KBM-7 (cell line): Measurements from ENCODE around the gene OR52E1.
"Not testable (repeated sequence)": the region's sequence is repeated elsewhere in the genome, so short reads cannot be mapped to it uniquely, and the experiment has no call there.

Experiments used
- DNase-seq: peaks from one replicate; pipeline ENCODE4 v3.0.0-alpha.2; 2015
- in situ Hi-C: fragments of 300-500 bp; cut with MboI; formaldehyde crosslinking; loops from 2 replicates; pipeline ENCODE4 v1.14.3; 2020; ENCODE audit warnings: low sequenced_read_pairs, low pct_unique_long_range_greater_than_20kb, mixed read lengths

Gene OR52E1

DNA sequence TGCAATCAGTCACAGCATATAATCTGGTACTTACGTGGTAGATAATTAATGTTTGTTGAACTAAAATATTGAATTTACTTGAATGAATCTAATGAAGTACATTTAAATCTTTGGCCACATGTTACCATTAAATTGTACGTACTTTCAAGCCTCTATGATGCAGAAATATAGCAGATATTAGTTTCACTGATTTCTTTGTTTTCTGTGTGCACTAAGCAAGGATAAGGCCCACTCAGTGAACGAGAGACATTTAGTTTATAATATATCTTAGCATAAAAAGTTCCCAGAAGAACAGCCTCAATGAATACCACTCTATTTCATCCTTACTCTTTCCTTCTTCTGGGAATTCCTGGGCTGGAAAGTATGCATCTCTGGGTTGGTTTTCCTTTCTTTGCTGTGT is at the start of gene OR52E1:
TSS of gene OR52E1 (plus strand) at position 301 of the 400 bp plus-strand sequence.
- in situ Hi-C loops = no loop called here
- no peak for DNase-seq

DNA sequence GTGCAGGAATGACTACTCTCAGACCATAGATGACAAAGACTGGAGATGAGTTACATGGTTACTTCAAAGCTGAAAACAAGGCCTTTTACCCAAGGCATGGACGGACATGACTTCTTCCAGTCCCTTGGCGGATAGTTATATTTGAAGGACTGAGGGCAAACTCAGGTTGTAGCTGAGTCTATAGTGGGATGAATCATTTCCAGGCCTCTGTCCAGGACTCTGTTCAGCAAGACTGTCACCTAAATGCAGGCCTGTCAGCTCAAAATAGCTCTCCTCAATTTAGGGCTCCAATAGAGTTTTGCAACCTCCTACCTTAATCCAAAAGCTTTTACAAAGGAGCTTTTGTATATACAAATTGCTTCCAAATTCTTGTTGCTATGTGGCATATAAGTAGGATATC is 47.4 kb upstream of the OR52E1 start:
- in situ Hi-C loops = loop anchor here (25.0 kb wide), 2 partner anchors 385 to 835 kb away; partner anchors contain the start of genes OR51D1 and OR51E1
- DNase-seq = no peak

DNA sequence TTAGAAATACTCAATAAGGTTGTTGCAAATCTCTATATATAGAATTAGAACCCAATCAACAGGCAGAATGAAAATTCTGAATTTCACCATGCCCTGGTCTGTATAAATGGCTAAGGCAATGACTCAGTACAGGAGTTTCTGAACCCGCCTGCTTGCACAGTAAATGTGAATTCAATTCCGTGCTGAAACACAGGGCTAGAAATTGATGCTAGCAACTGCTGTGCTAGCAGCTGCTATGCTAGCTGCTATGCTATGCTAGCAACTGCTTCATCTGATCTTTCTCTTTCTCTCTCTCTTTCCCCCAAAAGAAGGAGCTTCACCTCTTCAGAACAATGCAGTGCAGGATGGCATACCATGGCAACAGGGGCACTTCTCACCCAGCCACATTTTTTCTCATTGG is 32.7 kb upstream of the OR52E1 start:
- DNase-seq = no peak
- in situ Hi-C loops = no loop called here

DNA sequence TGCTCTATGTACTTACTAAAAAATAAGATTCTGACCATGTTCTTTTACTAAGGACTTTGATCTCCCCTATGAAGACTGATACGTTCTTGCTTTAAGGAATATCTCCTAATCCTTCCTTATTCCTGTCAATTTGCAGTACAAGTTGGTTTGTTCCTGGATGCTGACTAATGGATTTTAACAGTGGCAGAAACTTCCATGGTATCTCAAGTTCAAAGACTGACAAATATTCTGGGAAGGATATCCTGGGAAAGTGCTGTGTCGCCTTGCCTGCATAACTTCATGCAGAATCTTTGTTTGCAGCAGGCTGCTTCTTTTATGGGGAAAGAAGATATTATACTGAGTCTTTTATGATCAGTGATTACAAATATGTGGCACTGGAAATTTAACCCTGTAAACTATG is 31.4 kb upstream of the OR52E1 start:
- DNase-seq = no peak
- in situ Hi-C loops = no loop called here

DNA sequence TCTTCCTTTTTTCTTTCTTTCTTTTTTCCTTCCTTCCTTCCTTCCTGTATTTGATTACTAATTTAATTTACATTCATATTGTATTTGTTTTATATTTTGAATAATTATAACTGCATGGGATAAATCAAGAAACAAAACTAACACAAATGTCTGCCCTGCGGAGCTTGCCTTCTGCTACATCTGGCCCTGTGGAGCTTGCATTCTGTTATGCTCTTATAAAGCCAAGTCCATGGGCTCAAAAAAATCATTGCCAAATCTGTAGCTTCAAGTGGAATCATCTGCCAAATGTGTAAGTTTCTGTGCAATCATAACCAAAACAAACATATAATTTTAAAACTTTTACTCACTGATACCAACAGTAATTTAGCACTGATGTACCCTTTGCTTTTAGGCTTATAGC is 31.0 kb upstream of the OR52E1 start:
- no peak for DNase-seq
- in situ Hi-C loops = no loop called here

DNA sequence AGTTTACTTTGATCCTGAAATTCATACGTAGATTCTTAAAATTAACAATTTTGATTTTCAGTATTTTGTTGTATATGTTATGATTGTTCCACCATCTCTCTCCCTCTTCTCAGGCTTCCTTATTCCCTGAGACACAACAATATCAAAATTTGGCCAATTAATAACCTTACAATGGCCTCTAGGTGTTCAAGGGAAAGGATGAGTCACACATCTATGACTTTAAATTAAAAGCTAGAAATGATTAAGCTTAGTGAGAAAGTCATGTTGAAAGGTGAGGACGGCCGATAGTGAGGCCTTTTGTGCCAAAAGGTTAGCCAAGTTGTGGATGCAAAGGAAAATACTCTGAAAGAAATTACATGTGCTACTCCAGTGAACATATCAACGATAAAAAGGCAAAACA is 28.5 kb upstream of the OR52E1 start:
- in situ Hi-C loops = no loop called here

DNA sequence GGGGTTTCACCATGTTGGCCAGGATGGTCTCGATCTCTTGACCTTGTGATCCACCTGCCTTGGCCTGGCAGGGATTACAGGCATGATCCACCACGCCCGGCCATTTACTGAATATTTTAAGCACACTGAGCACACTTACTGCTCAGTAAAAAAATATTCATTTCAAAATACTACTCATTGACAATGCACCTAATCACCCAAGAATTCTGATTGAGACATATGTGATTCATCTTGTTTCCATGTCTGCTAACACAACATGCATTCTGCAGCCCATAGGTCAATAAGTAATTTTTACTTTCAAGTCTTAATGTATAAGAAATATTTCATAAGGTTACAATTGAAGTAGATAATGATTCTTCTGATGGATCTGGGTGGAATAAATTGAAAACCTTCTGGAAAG is 27.3 kb upstream of the OR52E1 start:
- DNase-seq = no peak
- in situ Hi-C loops = no loop called here

More for the DNA sequence above, 28.5 kb upstream of the OR52E1 start:
- DNase-seq = no peak

DNA sequence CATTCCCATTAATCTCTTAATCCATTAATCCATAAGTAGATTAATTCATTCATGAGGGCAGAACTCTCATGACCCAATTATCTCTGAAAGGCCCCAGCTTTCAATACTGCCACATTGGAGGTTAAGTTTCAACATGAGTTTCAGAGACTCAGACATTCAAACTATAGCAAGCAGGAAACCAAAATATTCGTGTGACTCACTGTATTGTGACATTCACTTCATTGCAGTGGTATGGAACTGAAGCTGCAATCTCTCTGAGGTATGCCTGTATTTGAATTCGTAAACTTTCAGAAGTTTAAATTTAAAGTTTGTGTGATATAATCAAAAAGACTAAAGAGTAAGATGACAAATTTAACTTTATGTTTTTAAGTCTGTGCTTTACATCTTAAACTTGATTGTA is 26.0 kb upstream of the OR52E1 start:
- in situ Hi-C loops = no loop called here
- no peak for DNase-seq

DNA sequence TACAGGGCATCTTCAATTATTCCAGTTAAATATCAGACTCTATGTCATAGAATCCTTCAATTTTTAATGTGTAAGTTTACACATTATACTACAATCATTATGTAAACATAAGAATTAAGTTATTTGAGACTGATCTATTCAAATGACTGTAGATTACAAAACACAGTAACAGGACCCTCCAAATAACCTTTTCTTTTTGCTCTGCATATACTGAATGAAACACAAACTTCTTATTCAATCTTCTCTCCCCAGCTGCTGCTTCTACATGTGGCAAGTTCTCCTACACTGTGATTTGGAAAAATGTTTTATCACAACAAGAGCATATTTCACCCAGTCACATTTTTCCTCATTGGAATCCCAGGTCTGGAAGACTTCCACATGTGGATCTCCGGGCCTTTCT is 23.1 kb upstream of the OR52E1 start, which contains the start of gene OR52J3:
TSS of gene OR52J3 (plus strand) at position 301 of the 400 bp plus-strand sequence. CDS start at position 301, 0 bp downstream.
- in situ Hi-C loops = no loop called here
- DNase-seq = no peak

DNA sequence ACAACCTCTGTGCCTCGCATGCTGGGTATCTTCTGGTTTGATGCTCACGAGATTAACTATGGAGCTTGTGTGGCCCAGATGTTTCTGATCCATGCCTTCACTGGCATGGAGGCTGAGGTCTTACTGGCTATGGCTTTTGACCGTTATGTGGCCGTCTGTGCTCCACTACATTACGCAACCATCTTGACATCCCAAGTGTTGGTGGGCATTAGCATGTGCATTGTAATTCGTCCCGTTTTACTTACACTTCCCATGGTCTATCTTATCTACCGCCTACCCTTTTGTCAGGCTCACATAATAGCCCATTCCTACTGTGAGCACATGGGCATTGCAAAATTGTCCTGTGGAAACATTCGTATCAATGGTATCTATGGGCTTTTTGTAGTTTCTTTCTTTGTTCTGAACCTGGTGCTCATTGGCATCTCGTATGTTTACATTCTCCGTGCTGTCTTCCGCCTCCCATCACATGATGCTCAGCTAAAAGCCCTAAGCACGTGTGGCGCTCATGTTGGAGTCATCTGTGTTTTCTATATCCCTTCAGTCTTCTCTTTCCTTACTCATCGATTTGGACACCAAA is 22.5 kb upstream of the OR52E1 start:
- DNase-seq = no peak
- in situ Hi-C loops = no loop called here

DNA sequence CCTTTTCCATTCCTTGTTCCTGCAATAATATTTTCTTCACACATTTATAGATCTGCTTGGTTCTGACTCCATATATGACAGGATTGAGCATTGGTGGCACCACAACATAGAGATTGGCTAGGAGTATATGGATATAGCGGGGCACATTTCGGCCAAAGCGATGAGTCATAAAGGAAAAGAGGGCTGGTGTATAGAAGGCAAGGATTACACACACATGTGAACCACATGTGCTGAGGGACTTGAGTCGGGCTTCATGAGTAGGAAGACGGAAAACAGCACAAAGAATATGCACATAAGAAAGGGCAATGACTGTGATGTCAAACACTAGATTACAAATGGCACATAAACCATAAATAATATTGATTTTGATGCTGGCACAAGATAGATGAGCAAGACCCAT is 10.7 kb upstream of the OR52E1 start:
- in situ Hi-C loops = not testable (repeated sequence)

DNA sequence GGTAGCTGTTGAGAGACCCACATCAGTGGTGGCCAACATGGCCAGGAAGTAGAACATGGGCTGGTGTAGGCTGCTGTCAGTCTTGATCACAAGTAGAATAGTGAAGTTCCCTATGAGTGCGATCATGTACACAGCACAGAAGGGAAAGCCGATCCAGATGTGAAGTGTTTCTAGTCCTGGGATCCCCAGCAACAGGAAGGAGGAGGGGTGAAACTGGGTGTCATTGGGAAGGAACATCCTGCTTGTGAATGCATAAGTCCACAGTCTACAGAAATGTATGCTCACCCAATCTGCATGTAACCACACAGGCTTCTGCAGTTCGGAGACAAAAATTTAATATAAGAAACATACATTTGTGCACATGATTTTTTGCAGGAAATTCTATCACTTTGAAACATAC is 10.0 kb upstream of the OR52E1 start, which contains the start of gene OR52E2:
TSS of gene OR52E2 (minus strand) at position 237 of the 400 bp plus-strand sequence. CDS start at position 237, 0 bp downstream.
- DNase-seq = no peak
- in situ Hi-C loops = no loop called here

More for the DNA sequence above, 10.7 kb upstream of the OR52E1 start:
- DNase-seq = not testable (repeated sequence)

DNA sequence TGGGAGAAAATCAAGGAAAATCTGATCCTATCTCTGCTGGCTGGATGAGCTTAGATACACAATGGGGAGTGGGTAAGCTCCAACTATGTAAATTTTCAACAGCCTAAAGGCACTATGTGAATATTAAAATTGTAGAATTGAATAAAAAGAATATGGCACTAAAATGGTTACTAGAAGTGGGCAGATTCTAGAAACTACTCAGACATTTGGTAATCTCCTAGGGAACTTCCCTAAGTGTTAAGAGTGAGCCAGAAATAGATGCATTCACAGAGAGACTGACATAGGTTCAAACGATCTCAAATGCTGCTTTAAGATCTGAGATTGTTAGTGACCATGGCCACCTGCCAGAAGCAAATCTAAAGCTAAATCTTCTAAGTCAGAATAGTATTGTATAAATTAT is 4.3 kb upstream of the OR52E1 start:
- in situ Hi-C loops = no loop called here
- no peak for DNase-seq

DNA sequence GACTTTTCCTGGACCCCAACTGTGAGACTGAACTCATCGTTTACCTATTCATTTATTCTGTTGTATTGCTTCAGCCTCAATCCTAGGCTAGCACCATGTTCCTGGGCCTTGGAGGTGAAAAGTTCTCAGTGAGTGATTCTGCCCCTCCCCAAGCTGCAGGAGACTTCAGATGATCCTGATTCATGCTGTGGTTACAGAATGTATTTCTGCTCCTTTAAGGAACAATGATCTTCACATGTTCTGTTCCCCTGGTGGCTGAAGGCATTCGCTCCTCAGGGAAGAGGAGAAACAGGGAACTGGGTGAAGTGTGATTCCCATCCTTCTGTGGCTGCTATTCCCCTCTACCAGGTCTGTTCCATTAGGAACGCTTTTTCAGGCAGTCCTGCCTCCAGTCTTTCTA is 2.4 kb downstream of the OR52E1 start:
- DNase-seq = no peak
- in situ Hi-C loops = no loop called here

DNA sequence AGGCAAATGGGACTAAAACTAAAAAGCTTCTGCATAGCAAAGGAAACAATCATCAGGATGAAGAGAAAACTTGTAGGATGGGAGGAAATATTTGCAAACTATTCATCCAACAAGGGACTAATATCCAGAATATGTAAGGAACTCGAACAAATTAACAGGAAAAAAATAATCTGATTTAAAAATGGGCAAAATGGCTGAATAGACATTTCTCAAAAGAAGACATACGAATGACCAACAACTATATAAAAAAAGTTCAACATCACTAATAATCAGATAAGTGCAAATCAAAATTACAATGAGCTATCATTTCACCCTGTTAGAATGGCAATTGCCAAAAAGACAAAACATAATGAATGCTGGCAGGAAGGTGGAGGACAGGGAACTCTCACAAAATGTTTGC is 12.0 kb downstream of the OR52E1 start:
- DNase-seq = no peak
- in situ Hi-C loops = no loop called here

DNA sequence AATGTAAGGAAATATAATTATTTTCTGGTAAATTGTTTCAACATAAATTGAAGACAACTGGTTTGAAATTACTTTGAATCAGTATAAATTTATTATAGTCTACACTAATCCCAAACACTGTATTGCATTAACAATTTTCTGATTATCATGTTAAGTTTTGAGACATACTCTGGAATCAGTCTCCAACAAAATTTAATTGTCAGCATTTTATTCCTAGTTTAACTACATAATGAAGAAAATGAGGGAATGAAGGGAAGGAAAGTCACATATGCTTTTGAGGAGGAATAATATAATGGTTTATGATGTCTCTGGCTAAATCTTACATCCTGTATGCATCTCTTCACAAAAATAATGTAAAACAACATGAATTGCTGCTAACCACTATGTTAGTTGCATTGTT is 14.2 kb downstream of the OR52E1 start:
- in situ Hi-C loops = no loop called here

DNA sequence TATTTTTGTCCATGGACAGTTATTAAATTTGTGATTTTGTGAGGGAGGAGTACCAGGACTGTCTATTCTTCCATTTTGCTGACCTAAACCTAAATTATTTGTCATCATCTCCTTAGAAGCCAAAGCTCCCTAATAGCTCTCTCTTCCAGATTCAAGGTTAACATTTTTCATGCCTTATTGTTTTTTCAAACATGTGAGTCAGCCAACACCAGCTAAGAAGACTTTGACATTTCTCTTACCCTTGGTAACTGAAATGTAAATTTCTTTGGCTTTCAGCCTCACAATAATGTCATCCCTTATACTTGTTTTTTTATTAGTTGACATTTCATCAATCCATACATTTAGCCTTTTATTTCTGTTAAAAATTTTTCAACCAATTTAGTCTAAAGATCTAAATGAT is 19.2 kb downstream of the OR52E1 start:
- DNase-seq = no peak
- in situ Hi-C loops = no loop called here

More for the DNA sequence above, 14.2 kb downstream of the OR52E1 start:
- no peak for DNase-seq

DNA sequence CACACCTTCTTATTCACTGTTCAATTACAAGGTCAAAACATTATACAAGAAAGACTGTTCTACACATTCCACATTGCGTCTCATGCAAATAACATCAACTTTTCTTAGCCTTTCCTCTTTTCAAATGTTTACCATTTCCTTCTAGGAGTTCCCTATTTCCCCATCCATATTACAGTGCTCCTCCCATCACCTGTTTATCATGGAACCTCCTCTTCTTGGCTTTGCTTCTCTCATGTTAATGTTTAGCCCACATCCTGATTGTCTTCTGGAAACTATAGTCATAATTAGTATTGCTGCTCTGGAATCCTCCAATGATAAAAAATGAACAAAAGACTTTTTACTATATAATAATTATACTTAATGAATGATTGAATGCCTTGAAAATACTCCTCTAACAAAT is 21.3 kb downstream of the OR52E1 start:
- no peak for DNase-seq
- in situ Hi-C loops = no loop called here

DNA sequence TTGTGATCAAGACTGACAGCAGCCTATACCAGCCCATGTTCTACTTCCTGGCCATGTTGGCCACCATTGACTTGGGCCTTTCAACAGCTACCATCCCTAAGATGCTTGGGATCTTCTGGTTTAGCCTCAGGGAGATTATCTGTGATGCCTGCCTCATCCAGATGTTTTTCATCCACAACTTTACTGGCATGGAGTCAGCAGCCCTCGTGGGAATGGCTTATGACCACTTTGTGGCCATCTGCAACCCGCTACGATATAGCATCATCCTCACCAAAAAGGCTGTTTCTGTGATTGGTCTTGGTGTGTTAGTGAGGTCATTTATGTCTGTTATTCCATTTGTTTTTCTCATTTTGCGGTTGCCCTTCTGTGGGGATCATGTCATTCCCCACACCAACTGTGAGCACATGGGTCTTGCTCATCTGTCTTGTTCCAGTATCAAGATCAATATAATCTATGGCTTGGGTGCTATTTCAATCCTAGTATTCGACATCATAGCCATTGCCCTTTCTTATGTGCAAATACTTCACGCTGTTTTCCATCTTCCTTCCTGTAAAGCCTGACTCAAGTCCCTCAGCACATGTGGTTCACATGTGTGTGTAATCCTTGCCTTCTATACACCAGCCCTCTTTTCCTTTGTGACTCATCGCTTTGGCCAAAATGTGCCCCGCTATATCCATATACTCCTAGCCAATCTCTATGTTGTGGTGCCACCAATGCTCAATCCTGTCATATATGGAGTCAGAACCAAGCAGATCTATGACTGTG is 23.6 kb downstream of the OR52E1 start:
- in situ Hi-C loops = no loop called here
- DNase-seq = no peak

DNA sequence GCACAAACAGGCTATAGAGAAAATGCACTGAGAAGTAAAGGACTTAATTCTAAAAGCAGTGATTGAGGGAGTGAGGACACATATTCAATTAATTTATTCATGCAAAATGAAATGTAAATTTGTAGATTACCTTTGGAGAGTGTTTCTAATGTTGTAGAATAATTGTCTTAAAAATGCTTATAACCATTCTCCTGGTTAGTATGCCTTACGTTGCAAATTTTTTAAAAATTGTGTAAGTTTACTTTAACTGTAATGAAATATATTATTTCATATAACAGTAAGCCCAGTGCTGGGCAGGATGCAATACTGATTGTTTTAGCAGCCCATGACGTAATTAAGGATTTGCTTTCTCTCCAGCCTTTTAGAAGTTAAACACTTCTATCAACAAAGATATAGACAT is 26.6 kb downstream of the OR52E1 start:
- DNase-seq = no peak
- in situ Hi-C loops = no loop called here

DNA sequence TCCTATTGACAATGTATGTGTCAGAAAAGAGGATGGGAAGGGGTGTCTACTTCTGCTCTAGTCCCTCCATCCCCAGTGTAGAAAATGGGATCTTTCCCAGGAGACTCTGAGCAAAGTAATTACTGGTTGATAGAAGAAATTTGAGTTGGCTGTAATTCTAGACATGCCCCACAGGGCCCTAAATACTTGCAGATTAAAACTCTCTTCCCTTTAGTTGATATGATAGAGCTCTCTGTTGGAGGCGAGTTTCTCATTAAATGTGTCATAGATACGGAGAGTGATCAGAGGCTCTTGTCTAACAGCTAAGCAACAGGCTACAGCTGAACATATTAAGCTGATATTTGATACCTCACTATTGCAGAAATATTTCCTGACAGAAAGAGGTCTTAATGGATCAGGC is 32.9 kb downstream of the OR52E1 start:
- DNase-seq = no peak
- in situ Hi-C loops = no loop called here
